OCI-M1 (cell line): ENCODE results near the gene F3.
A peak's percentile ranks its signal among the peaks of the same experiment; 100 is the strongest.

Source experiments
- DNase-seq: peaks from one replicate; lab custom pipeline; 2025; lab: John Stamatoyannopoulos, UW

F3 gene

DNA sequence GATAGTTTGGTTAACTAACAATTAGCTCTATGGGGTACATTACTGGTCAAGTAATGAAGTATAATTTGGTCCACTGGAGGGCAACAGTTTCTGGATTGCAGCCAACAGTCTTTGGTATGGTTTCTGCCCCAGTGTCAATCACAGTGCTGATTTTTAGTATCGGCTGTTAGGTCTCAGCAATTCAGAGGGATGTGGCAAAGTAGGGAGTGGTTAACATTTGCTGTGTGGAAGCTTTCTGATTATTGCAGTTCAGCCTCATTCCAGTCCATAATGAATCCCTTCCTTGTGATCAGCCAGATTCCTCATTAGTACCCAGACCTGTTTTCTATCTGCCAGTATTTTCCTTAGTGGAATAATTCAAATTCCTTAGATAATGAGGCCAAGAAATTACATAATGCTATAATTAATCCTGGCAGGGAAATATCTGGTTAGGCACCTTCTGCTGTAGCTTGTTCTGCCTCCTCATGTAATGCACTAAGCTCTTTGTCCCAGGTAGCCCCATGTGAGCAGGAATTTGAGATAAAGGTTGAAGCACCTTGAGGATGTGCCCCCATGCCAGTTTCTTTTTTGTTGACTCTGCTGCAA, 14.0 kb downstream of the F3 start:
- peak; percentile 52 for DNase-seq

GRCh38 chr1:94526152-94526980, 15.2 kb downstream of the F3 start:
- DNase-seq: no peak

GRCh38 chr1:94524531-94524930, 17.0 kb downstream of the F3 start:
- no peak for DNase-seq

GRCh38 chr1:94522304-94522703, 19.3 kb downstream of the F3 start:
- DNase-seq: peak; percentile 59

DNA sequence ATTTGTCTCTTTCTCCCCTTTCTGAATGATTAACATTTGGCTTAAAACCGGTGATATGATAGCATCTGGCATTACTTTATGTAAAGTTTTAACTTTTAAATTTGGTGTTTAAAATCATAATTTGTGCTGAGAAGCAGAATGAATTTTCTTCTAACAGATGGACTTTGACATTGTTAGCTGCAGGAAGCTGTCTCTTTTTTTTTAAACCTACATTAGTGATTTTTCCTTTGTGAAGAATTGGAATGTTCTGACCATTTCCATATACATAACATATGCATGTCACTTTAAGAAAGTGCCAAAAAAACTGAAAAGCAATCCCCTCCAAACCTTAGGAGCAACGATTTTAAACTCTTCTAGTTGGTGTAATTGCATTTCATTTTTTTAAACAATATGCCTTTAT, 22.2 kb downstream of the F3 start:
- no peak for DNase-seq

DNA sequence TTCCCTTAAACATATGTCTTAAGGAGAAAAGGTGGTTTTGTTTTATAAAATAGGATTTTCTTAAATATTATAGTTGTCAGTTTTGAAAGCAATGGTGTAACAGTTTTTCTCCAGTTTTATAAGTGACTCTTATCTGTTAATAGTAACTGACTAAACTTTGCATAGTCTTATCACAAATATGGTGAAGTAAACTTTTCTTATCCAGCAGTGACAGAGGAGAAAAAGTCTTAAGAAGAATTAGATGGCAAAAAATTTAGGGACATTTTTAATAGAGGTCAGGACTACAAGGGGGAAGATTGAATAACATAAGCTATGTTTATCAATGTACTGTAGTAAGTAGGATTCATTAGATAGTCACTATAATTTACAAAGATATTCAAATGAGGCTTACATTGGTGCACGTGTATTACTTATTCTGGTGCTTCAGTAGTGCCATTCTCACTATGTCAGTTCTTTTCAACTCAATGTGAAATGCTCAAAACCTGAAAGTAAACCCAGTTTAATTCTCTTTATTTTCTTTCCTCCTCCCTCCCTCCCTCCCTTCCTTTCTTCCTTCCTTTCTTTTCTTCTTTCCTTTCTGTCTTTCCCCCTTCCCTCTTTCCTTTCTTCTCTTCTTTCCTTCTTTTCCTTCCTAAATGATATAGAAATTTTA, 26.1 kb downstream of the F3 start:
- peak; percentile 47 for DNase-seq

GRCh38 chr1:94514095-94514727, 27.3 kb downstream of the F3 start:
- DNase-seq: peak; percentile 64

DNA sequence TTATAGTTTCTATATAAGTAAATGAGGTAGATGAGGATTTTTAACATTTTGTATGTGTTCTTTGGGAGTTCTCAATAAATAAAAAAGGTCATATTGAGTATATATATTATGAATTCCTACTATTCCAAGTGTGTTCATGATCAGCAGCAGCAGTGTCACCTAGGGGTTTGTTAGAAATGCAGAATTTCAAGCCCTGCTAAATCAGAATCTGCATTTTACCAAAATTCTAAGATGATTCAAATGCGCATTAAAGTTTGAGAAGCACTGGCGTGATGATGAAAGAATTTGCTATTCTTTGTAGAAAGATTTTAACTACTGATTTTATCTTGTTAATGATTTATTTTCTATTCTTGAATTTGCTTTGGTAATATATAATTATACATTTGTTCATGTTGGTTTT, 28.7 kb downstream of the F3 start:
- no peak for DNase-seq

DNA sequence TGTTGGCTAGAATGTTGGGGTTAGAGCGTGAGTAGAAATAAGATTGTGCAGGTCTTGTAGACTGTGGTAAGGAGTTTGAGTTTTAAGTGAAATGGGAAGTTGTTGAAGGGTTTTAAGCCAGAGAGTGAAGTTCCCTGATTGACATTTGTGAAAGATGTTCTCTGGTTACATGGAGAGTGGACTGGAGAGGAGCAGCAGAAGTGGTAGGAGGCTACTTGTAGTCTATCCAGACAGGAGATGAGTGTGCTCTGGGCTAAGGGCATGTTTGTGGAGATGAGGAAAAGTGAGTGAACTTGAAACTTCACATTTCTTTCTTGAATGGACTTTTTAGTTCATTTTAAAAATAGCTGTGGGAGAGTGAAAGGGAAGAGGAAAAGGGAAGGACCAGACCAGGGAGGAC, 37.0 kb downstream of the F3 start:
- DNase-seq: no peak

DNA sequence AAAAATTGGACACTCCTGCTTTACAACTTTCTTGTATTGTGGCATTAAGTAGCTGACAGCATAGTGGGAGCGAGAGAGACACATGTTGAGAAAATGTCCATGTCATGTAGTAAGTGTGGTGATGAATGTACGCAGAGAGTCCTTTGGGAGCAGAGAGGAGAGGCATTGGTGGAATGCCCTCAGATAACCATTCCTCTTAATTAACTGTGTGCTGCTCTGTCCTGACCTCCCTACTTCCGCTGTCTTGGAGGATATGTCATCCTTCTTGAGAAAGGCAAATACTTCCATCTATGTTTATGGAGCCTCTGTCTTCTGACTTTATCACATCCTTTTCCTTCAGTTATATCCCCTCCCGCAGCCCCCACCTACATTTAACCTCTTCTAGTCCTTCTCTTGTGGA, 38.4 kb downstream of the F3 start:
- DNase-seq: no peak

DNA sequence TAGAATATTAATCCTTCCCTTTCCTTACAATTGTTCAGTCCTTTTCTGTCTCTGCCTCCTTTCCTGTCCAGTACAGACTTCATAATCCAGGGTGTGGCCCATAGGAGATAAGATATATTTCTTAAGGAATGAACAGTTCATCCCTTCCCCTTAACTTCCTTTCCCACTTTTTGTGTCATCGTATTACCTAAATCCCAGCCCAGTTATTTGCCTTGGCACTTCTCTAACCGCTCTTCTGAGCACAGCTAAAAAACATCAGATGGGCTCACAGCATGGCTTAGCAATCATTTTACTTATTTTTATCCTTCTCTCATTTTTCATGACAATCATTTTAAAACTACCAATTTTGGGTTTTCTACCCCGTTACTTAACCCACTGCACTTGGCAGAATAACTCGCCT, 39.6 kb downstream of the F3 start:
- DNase-seq: no peak

DNA sequence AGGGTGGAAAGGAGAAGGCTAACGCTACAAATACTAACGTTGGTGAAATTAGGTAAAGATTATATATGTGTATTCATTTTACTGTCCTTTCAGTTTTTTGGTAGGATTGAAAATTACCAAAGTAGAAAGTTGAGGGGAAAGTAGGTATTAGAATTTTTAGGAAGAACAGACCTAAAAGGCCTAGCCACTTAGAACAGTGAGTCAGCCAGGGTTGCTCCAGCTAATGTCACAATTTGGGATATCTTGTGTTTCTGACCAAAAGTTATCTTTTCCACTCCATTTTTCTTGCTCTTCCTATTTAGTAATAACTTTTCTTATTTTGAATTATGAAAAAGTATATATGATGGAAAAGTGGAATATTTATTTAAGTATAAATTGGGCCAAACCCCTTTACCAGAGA, 40.1 kb downstream of the F3 start:
- no peak for DNase-seq

DNA sequence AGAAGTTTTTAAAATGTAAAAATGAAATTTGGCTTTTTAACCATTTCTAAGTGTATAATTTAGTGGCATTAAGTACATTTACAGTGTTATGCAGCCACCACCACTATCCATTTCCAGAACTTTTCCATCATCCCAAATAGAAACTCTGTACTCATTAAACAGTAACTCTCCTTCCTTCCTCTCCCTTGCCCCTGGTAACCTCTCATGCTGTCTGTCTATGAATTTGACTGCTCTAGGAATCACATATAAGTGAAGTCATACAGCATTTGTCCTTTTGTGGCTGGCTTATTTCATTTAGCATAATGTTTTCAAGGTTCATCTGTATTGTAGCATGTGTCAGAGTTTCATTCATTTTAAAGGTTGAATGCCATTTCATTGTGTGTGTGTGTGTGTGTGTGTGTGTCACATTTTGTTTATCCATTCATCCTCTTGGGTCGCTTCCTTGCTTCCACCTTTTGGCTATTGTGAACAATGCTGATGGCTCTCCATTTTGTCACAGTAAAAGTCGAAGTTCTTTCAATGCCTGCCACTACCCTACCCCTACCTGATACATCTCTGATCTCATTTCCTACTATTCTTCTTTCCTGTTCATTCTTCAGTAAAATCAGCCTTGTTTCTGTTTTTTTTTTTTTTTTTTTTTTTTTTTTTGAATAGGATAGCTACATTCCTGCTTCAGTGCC, 45.3 kb downstream of the F3 start:
- DNase-seq: no peak

GRCh38 chr1:94490556-94490955, 51.0 kb downstream of the F3 start:
- DNase-seq: no peak

GRCh38 chr1:94486990-94487389, 54.6 kb downstream of the F3 start:
- no peak for DNase-seq

DNA sequence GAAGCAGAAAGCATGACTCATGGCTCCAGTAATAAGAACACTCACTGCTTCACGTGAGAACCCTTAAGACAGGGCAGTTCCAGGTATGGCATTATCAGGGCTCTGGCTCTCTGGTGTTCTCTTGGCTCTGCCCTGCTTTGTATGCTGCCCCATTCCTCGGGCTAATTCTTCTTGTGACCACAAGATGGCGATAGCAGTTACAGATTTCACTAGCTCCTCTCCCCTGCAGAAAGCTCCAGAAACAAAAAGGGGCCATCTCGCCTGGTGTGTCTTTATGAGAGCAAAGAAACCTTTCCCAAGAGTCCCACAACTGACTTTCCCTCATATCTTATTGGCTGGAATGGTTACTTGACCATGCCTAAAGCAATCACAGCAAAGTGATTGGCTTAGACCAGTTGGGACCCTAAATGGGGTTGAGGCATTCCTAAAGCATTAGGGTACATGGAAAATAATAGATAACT, 60.1 kb downstream of the F3 start:
- peak; percentile 76 for DNase-seq

DNA sequence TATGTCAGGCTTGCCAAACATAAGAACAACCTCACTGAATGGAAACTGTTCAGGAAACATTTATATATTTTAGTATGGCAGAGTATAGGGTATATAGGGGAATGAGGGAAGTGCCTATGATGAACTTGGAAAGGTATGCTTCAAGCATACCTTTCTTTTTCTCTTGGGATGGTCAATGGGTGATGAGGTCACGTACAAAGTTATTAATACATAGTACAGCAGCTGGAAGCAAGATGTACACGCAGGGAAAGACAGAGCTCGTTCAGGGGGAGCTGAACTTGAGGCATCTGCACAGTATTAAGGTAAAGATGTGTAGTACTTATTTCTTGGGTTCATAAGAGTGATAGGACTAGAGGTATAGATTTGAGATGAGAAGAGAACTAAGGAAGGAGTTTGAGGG, 61.9 kb downstream of the F3 start:
- no peak for DNase-seq
